H1 (cell line): ENCODE results near the gene UTP3. TPM values are rescaled to one million over a fixed set of nuclear protein-coding genes. Genes with fewer than 3 reads are reported as not detected.

Experiments
- CTCF ChIA-PET: fragments of 300-600 bp; sonication (Branson Sonifier 250); formaldehyde crosslinking; loops from one replicate; lab custom pipeline; 2021; ENCODE audit not compliant: partially characterized antibody; lab: Charles Lee
- POLR2A ChIA-PET: fragments of 300-600 bp; sonication (Branson Sonifier 250); formaldehyde crosslinking; loops from one replicate; lab custom pipeline; 2021; ENCODE audit warnings: inconsistent platforms; ENCODE audit not compliant: partially characterized antibody; lab: Charles Lee
- DNase-seq, 2 experiments: peaks; one replicate each; pipeline versions ENCODE4 v3.0.0 to v3.0.0-alpha.2; 2010 to 2022; ENCODE audit warnings: low spot score in 2 of 2, low read depth in 1 of 2, mixed read lengths in 1 of 2
- FAIRE-seq: peaks from 2 replicates; lab custom pipeline; 2011; peaks lifted over from hg19 to GRCh38; lab: Jason Lieb, UNC
- H2AFZ ChIP-seq: 2 replicates; pipeline ENCODE4 v1.8.1; 2012; ENCODE audit warnings: low read length, inconsistent platforms
- H2AK5ac ChIP-seq: 2 replicates; pipeline ENCODE4 v1.6.1; 2013; ENCODE audit warnings: low read depth, low read length
- H2BK120ac ChIP-seq: replicated peaks from 2 replicates; pipeline ENCODE3; 2013; ENCODE audit warnings: low read depth, low read length, inconsistent platforms
- H2BK12ac ChIP-seq: 2 replicates; pipeline ENCODE4 v1.6.1; 2013; ENCODE audit warnings: low read depth, low read length
- H2BK15ac ChIP-seq: 2 replicates; pipeline ENCODE4 v1.6.1; 2013; ENCODE audit warnings: low read length
- H2BK20ac ChIP-seq: 2 replicates; pipeline ENCODE4 v1.6.1; 2013; ENCODE audit warnings: low read length
- H2BK5ac ChIP-seq: 2 replicates; pipeline ENCODE4 v1.6.1; 2013; ENCODE audit warnings: low read depth, low read length
- H3K14ac ChIP-seq: 2 replicates; pipeline ENCODE4 v1.6.1; 2013; ENCODE audit warnings: inconsistent platforms; ENCODE audit not compliant: insufficient read length
- H3K18ac ChIP-seq: 2 replicates; pipeline ENCODE4 v1.6.1; 2013; ENCODE audit warnings: low read length; ENCODE audit errors: extremely low read depth
- H3K23ac ChIP-seq: 2 replicates; pipeline ENCODE4 v1.6.1; 2013; ENCODE audit warnings: inconsistent platforms; ENCODE audit not compliant: insufficient read length
- H3K23me2 ChIP-seq: 2 replicates; pipeline ENCODE4 v1.6.1; 2013; ENCODE audit warnings: low read depth, low read length
- H3K27ac ChIP-seq: 2 replicates; pipeline ENCODE4 v1.6.1; 2011; ENCODE audit warnings: low read depth, low read length, inconsistent platforms
- H3K27me3 ChIP-seq, 4 experiments: replicated peaks in 1 of 4; 1 replicate in 1 of 4; 2 replicates in 3 of 4; pipeline versions ENCODE4 v1.6.1 to v1.8.1; 2011 to 2013; ENCODE audit warnings: low read length in 3 of 4, mild to moderate bottlenecking in 3 of 4, inconsistent platforms in 2 of 4, mixed read lengths in 2 of 4, moderate library complexity in 1 of 4; ENCODE audit not compliant: control insufficient read depth in 3 of 4, insufficient read depth in 3 of 4; ENCODE audit errors: extremely low read depth in 1 of 4
- H3K36me3 ChIP-seq, 4 experiments: 2 replicates each; pipeline versions ENCODE4 v1.6.1 to v1.8.1; 2011 to 2013; ENCODE audit warnings: mild to moderate bottlenecking in 4 of 4, low read length in 3 of 4, moderate library complexity in 2 of 4, control low read depth in 1 of 4, inconsistent platforms in 1 of 4; ENCODE audit not compliant: insufficient read depth in 4 of 4, control insufficient read depth in 2 of 4
- H3K4ac ChIP-seq: replicated peaks from 2 replicates; pipeline ENCODE3; 2013; ENCODE audit warnings: low read length, low read depth, mixed read lengths, inconsistent platforms; ENCODE audit not compliant: insufficient read length
- H3K4me1 ChIP-seq, 4 experiments: replicated peaks in 1 of 4; 1 replicate in 1 of 4; 2 replicates in 3 of 4; pipeline versions ENCODE4 v1.6.1 to v1.8.1; 2011 to 2013; ENCODE audit warnings: low read length in 3 of 4, inconsistent platforms in 2 of 4, mixed read lengths in 1 of 4; ENCODE audit not compliant: insufficient read depth in 4 of 4, control insufficient read depth in 3 of 4
- H3K4me2 ChIP-seq, 2 experiments: 2 replicates each; pipeline versions ENCODE4 v1.6.1 to v1.8.1; 2011 to 2013; ENCODE audit warnings: low read depth in 2 of 2, low read length in 2 of 2, control low read depth in 1 of 2, inconsistent platforms in 1 of 2, mild to moderate bottlenecking in 1 of 2; ENCODE audit not compliant: insufficient read depth in 1 of 2
- H3K4me3 ChIP-seq, 4 experiments: fragments of 200-600, 300-600 bp in 1 of 4; sonication (generic), shearing (Covaris generic), sonication (Bioruptor Twin) in 1 of 4; 2 replicates each; pipeline versions ENCODE4 v1.5.1 to v1.8.1; 2011 to 2016; ENCODE audit warnings: low read length in 4 of 4, low read depth in 3 of 4, control low read depth in 2 of 4, inconsistent platforms in 2 of 4, mild to moderate bottlenecking in 2 of 4, mixed read lengths in 1 of 4, moderate library complexity in 1 of 4; ENCODE audit not compliant: insufficient read depth in 2 of 4; ENCODE audit errors: extremely low read depth in 1 of 4
- H3K56ac ChIP-seq: replicated peaks from 2 replicates; pipeline ENCODE3; 2013; ENCODE audit warnings: low read depth, mild to moderate bottlenecking, mixed read lengths, low read length, inconsistent platforms; ENCODE audit not compliant: insufficient read length
- H3K79me1 ChIP-seq: 2 replicates; pipeline ENCODE4 v1.6.1; 2013; ENCODE audit warnings: low read depth, low read length, control low read depth
- H3K79me2 ChIP-seq, 2 experiments: 2 replicates each; pipeline versions ENCODE4 v1.6.1 to v1.8.1; 2012 to 2013; ENCODE audit warnings: low read length in 2 of 2, mild to moderate bottlenecking in 2 of 2, inconsistent platforms in 1 of 2; ENCODE audit not compliant: insufficient read depth in 2 of 2, control insufficient read depth in 1 of 2
- H3K9ac ChIP-seq, 4 experiments: replicated peaks in 1 of 4; 1 replicate in 1 of 4; 2 replicates in 3 of 4; pipeline versions ENCODE4 v1.6.1 to v1.8.1; 2011 to 2013; ENCODE audit warnings: low read depth in 3 of 4, low read length in 3 of 4, control low read depth in 2 of 4, mild to moderate bottlenecking in 2 of 4, moderate library complexity in 2 of 4, inconsistent platforms in 1 of 4; ENCODE audit errors: extremely low read depth in 1 of 4
- H3K9me3 ChIP-seq, 2 experiments: 2 replicates each; pipeline versions ENCODE4 v1.6.1 to v1.8.1; 2012 to 2013; ENCODE audit warnings: mild to moderate bottlenecking in 2 of 2, moderate library complexity in 2 of 2, control low read depth in 1 of 2, inconsistent platforms in 1 of 2, low read depth in 1 of 2, low read length in 1 of 2, mixed read lengths in 1 of 2; ENCODE audit not compliant: insufficient read depth in 2 of 2
- H4K20me1 ChIP-seq, 2 experiments: replicated peaks in 1 of 2; 2 replicates each; pipeline versions ENCODE3 to v1.8.1; 2011 to 2013; ENCODE audit warnings: inconsistent platforms in 2 of 2, low read length in 2 of 2, mild to moderate bottlenecking in 1 of 2; ENCODE audit not compliant: insufficient read depth in 2 of 2, control insufficient read depth in 1 of 2
- H4K5ac ChIP-seq: 2 replicates; pipeline ENCODE4 v1.6.1; 2013; ENCODE audit warnings: low read length, low read depth, mixed read lengths, inconsistent platforms; ENCODE audit not compliant: insufficient read length
- H4K8ac ChIP-seq: 2 replicates; pipeline ENCODE4 v1.8.0; 2013; ENCODE audit warnings: mild to moderate bottlenecking, moderate library complexity, low read length, inconsistent platforms; ENCODE audit not compliant: insufficient read depth; ENCODE audit errors: extremely low read depth
- H4K91ac ChIP-seq: replicated peaks from 2 replicates; pipeline ENCODE3; 2013; ENCODE audit warnings: low read length, mixed read lengths, inconsistent platforms; ENCODE audit not compliant: insufficient read length
- EP300 ChIP-seq, 2 experiments: IDR thresholded peaks; 1 replicate in 1 of 2; 2 replicates in 1 of 2; pipeline ENCODE4 v1.6.1; 2011 to 2012; ENCODE audit warnings: low read depth in 2 of 2, low read length in 2 of 2, mild to moderate bottlenecking in 2 of 2, borderline replicate concordance in 1 of 2, inconsistent platforms in 1 of 2, moderate library complexity in 1 of 2
- GTF2F1 ChIP-seq: IDR thresholded peaks from 2 replicates; pipeline ENCODE4 v1.6.1; 2012; ENCODE audit warnings: low read depth, low read length, improper control_type of control experiment, borderline replicate concordance
- RFX5 ChIP-seq: IDR thresholded peaks from 2 replicates; pipeline ENCODE4 v1.6.1; 2011; ENCODE audit warnings: low read depth, low read length, improper control_type of control experiment, borderline replicate concordance
- ZNF274 ChIP-seq: IDR thresholded peaks from 2 replicates; pipeline ENCODE4 v1.7.0; 2012; ENCODE audit warnings: low read length, borderline replicate concordance; ENCODE audit errors: extremely low read depth
- WGBS, 2 experiments: shearing (Covaris generic) in 1 of 2; methylation state at CpG; one replicate each; pipeline versions ENCODE4 v1.1.6 to v1.1.7; 2013 to 2015; ENCODE audit warnings: low lambda C conversion rate in 2 of 2, mixed read lengths in 2 of 2, inconsistent platforms in 1 of 2, low coverage in 1 of 2, missing lambda C conversion rate in 1 of 2; ENCODE audit not compliant: insufficient replicate concordance in 2 of 2, insufficient coverage in 1 of 2, insufficient read length in 1 of 2; ENCODE audit errors: extremely low coverage in 1 of 2, missing lambda C conversion rate in 1 of 2; 5-methylcytosine and 5-hydroxymethylcytosine counted together
- polyA plus RNA-seq, 7 experiments: library from polyadenylated mRNA; depleted of rRNA in 3 of 7; stranded (reverse) in 5 of 7; unstranded in 2 of 7; fragments of >200 nt in 5 of 7; fragments of 200-250 nt in 2 of 7; gene quantifications; 1 replicate in 5 of 7; 2 replicates in 1 of 7; 4 replicates in 1 of 7; pipeline versions ENCODE4 v1.2.1 to v1.2.3, GENCODE V29; 2011 to 2013; ENCODE audit warnings: missing spikeins in 2 of 7, mixed read lengths in 2 of 7
- total RNA-seq: library from RNA; stranded (reverse); fragmentation: NEBNext Ultra II Directional; extraction: Animal tissue kit (Norgen Biotek cat#: 25700); gene quantifications from 2 replicates; pipeline ENCODE4 v1.2.1, GENCODE V29; 2021

UTP3 gene
- total and polyA plus RNA-seq, 2 of the 8 experiments (the other 6 are each of a cell fraction or from before 2014, with no cell fraction given): 11.2 to 51.3 TPM

DNA sequence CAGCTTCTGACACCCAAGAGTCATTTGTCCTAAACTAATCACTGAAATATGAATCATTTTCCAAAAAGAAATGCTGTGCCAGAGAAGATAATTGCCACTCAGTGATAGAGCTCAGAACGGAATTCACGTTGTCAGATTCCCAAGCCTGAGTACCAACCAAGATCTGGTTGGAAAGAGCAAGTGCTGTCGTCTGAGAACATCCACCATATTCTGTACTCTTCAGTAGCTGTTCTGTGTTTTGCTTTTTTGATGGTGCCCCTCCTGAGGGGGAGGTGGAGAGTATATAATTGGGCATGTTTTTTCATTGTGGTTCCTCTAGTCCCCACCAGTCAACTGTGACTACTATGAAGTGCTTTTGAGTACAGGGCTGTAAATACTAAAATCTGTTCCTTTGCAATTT lies 46.6 kb downstream of the UTP3 start:
- H3K4me1 ChIP-seq: peaks cover 0 to 5% (median 0%) of the 10 kb centered on the region in 4 experiments; a peak in 2 of 7 replicates
- H3K23ac ChIP-seq: no peak overlapping the region
- no peak overlapping the region for H2BK5ac ChIP-seq
- H3K9me3 ChIP-seq: no peaks in the 10 kb centered on the region
- H3K4ac ChIP-seq: no peak overlapping the region
- no peaks in the 10 kb centered on the region for H3K36me3 ChIP-seq
- FAIRE-seq: no peak
- DNase-seq: no peak
- H3K4me3 ChIP-seq: no peak overlapping the region
- no peak overlapping the region for H2BK12ac ChIP-seq
- no peak overlapping the region for H2BK15ac ChIP-seq
- H4K91ac ChIP-seq: no peak overlapping the region
- POLR2A ChIA-PET: interaction anchor here (1.1 to 1.9 kb wide), 2 partner anchors 9 to 13 kb away, joined by 3 to 5 read pairs; no protein-coding TSS in a partner anchor
- no peaks in the 10 kb centered on the region for H3K27me3 ChIP-seq
- no peak overlapping the region for H3K56ac ChIP-seq
- no peaks in the 10 kb centered on the region for H4K20me1 ChIP-seq
- no peaks in the 10 kb centered on the region for H3K23me2 ChIP-seq
- TF ChIP-seq GTF2F1 (no peak), EP300 (IDR thresholded peaks at IDR 0.05; ENCODE audit: borderline replicate concordance in 1 of 2, low read depth in 2 of 2, low read length in 2 of 2) (no peak), RFX5 (no peak), ZNF274 (no peak)
- H3K79me1 ChIP-seq: no peaks in the 10 kb centered on the region
- CTCF ChIA-PET: interaction anchor here (0.7 to 5.3 kb wide), 19 partner anchors 9 to 275 kb away, joined by 3 to 32 read pairs (median 4); partner anchors contain the start of gene RUFY3
- no peak overlapping the region for H4K8ac ChIP-seq
- no peak overlapping the region for H2AFZ ChIP-seq
- H2BK120ac ChIP-seq: no peak overlapping the region
- no peak overlapping the region for H2AK5ac ChIP-seq
- no peak overlapping the region for H4K5ac ChIP-seq
- H2BK20ac ChIP-seq: no peak overlapping the region
- 89% methylated on average over 3 of the region's 3 CpGs; no CpG with 5 or more reads in 1 of the 2 experiments for WGBS, 2 experiments
- H3K9ac ChIP-seq: no peak overlapping the region
- H3K79me2 ChIP-seq: no peaks in the 10 kb centered on the region
- no peak overlapping the region for H3K14ac ChIP-seq
- H3K27ac ChIP-seq: no peak overlapping the region
- H3K4me2 ChIP-seq: no peak overlapping the region
- no peak overlapping the region for H3K18ac ChIP-seq
